Measurements from ENCODE around the gene ANK3. TPM values are rescaled to one million over a fixed set of nuclear protein-coding genes. Genes with fewer than 3 reads are reported as not detected.

Gene ANK3
- total RNA-seq, 1 experiment from 2014 or later, result 6.7 TPM

- BruUV-seq (replicated peaks), result no TSS peak
- DNase-seq (ENCODE audit: unreplicated experiment), result no peak
- H3K9me3 Mint-ChIP-seq (ENCODE audit: unreplicated experiment), result peaks cover 5% of the 10 kb centered on the region
- no peaks in the 10 kb centered on the region for H3K27me3 Mint-ChIP-seq (ENCODE audit: insufficient read depth, unreplicated experiment)
- peaks cover 5% of the 10 kb centered on the region for H3K4me1 Mint-ChIP-seq (ENCODE audit: insufficient read depth, unreplicated experiment)
- no peak overlapping the region for H3K27ac Mint-ChIP-seq (ENCODE audit: low read depth, unreplicated experiment)
- no peak for TF ChIP-seq CTCF (IDR thresholded peaks at IDR 0.05; ENCODE audit: unreplicated experiment)
- H3K4me3 Mint-ChIP-seq (ENCODE audit: unreplicated experiment), result no peak overlapping the region
- POLR2A ChIA-PET, result interaction anchor here (0.6 to 4.6 kb wide), 7 partner anchors 8 to 48 kb away, joined by 3 to 44 read pairs (median 3); no protein-coding TSS in a partner anchor
- CTCF ChIA-PET, result interaction anchor here (0.6 to 2.2 kb wide), 3 partner anchors 24 to 384 kb away, joined by 3 to 9 read pairs (median 3); no protein-coding TSS in a partner anchor
- H3K36me3 Mint-ChIP-seq (ENCODE audit: insufficient read depth, unreplicated experiment), result no peaks in the 10 kb centered on the region
- intact Hi-C loops (cut with micrococcal nuclease), result no loop called here
These were observed 250.8 kb downstream of the ANK3 start for GRCh38 chr10:60138842-60139241.

GRCh38 chr10:60138026-60138425 lies 251.6 kb downstream of the ANK3 start:
- intact Hi-C loops (cut with micrococcal nuclease), result no loop called here
- ChIA-PET POLR2A (interaction anchor here (0.7 to 4.6 kb wide), 4 partner anchors 9 to 49 kb away, joined by 3 to 44 read pairs (median 3); no protein-coding TSS in a partner anchor), CTCF (interaction anchor here (0.6 to 4.3 kb wide), 3 partner anchors 8 to 1976 kb away, joined by 3 to 23 read pairs (median 3); no protein-coding TSS in a partner anchor)
- Mint-ChIP-seq H3K27ac (ENCODE audit: low read depth, unreplicated experiment) (no peak overlapping the region), H3K27me3 (ENCODE audit: insufficient read depth, unreplicated experiment) (no peaks in the 10 kb centered on the region), H3K9me3 (ENCODE audit: unreplicated experiment) (no peaks in the 10 kb centered on the region), H3K4me1 (ENCODE audit: insufficient read depth, unreplicated experiment) (peaks cover 5% of the 10 kb centered on the region), H3K36me3 (ENCODE audit: insufficient read depth, unreplicated experiment) (no peaks in the 10 kb centered on the region), H3K4me3 (ENCODE audit: unreplicated experiment) (no peak overlapping the region)
- no TSS peak for BruUV-seq (replicated peaks)
- TF ChIP-seq CTCF (IDR thresholded peaks at IDR 0.05; ENCODE audit: unreplicated experiment), result no peak
- no peak for DNase-seq (ENCODE audit: unreplicated experiment)

- H3K27me3 Mint-ChIP-seq (ENCODE audit: insufficient read depth, unreplicated experiment), result no peaks in the 10 kb centered on the region
- DNase-seq (ENCODE audit: unreplicated experiment), result no peak
- H3K9me3 Mint-ChIP-seq (ENCODE audit: unreplicated experiment), result no peaks in the 10 kb centered on the region
- no TSS peak for BruUV-seq (replicated peaks)
- ChIA-PET CTCF (interaction anchor here (0.6 to 4.3 kb wide), 4 partner anchors 8 to 1975 kb away, joined by 3 to 23 read pairs (median 3); no protein-coding TSS in a partner anchor), POLR2A (interaction anchor here (0.6 to 4.6 kb wide), 5 partner anchors 8 to 64 kb away, joined by 3 to 44 read pairs (median 3); no protein-coding TSS in a partner anchor)
- peaks cover 5% of the 10 kb centered on the region for H3K4me1 Mint-ChIP-seq (ENCODE audit: insufficient read depth, unreplicated experiment)
- intact Hi-C loops (cut with micrococcal nuclease), result no loop called here
- no peak for TF ChIP-seq CTCF (IDR thresholded peaks at IDR 0.05; ENCODE audit: unreplicated experiment)
- H3K36me3 Mint-ChIP-seq (ENCODE audit: insufficient read depth, unreplicated experiment), result no peaks in the 10 kb centered on the region
- no peak overlapping the region for H3K4me3 Mint-ChIP-seq (ENCODE audit: unreplicated experiment)
- no peak overlapping the region for H3K27ac Mint-ChIP-seq (ENCODE audit: low read depth, unreplicated experiment)
These were observed 252.2 kb downstream of the ANK3 start for GRCh38 chr10:60137292-60137992.

- Mint-ChIP-seq H3K4me1 (ENCODE audit: insufficient read depth, unreplicated experiment) (peaks cover 6% of the 10 kb centered on the region), H3K27ac (ENCODE audit: low read depth, unreplicated experiment) (no peak overlapping the region), H3K9me3 (ENCODE audit: unreplicated experiment) (no peaks in the 10 kb centered on the region), H3K4me3 (ENCODE audit: unreplicated experiment) (no peak overlapping the region), H3K36me3 (ENCODE audit: insufficient read depth, unreplicated experiment) (no peaks in the 10 kb centered on the region), H3K27me3 (ENCODE audit: insufficient read depth, unreplicated experiment) (no peaks in the 10 kb centered on the region)
- ChIA-PET CTCF (interaction anchor here (0.5 to 4.3 kb wide), 3 partner anchors 20 to 193 kb away, joined by 3 to 23 read pairs (median 4); no protein-coding TSS in a partner anchor), POLR2A (no interaction called here)
- intact Hi-C loops (cut with micrococcal nuclease), result no loop called here
- DNase-seq (ENCODE audit: unreplicated experiment), result no peak
- no peak for TF ChIP-seq CTCF (IDR thresholded peaks at IDR 0.05; ENCODE audit: unreplicated experiment)
- BruUV-seq (replicated peaks), result no TSS peak
These were observed 254.7 kb downstream of the ANK3 start for GRCh38 chr10:60135020-60135419.

Measured in MCF 10A (cell line).